ENCODE results near the gene LRRC25. TPM values are rescaled to one million over a fixed set of nuclear protein-coding genes. Genes with fewer than 3 reads are reported as not detected.

LRRC25 gene
- total and polyA plus RNA-seq, 2 donors (not counting 1 experiment from before 2014, with no cell fraction given): 0.10 to 1.2 TPM

DNA sequence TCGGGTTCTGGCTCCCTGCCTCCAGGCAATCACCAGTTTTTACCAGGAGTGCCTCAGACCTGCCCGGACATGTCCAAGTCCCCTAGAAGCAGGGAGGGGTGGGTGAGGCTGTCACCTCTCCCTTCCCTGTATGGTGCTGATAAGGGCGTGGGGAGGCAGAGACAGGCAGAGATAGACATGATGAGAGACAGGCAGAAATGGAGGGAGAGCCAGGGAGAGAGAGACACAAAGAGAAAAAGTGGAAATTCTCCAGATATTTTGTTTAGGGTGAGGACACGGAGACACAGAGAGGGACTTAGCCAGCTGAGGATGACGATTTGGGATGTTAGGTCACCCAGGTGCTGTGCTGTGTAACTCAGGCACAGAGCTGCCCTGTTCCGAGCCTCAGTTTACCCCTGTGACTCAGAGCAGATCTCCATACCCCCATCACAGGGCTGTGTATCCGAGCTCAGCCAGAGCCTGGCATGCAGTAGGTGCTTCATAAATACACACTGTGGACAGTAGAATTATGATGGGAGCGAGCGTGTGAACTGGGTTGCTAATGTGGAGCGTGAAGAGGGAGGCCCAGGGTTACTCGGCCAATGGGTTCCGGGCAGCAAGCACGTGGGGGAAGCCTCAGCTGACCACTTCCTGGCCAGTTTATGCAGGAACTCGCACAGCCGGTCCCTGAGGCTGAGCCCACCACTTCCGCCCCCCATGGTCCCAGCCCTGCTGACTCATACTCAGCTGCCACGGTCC, 23.4 kb downstream of the LRRC25 start:
- no peaks in the 10 kb centered on the region for H3K36me3 ChIP-seq (ENCODE audit: control insufficient read depth, insufficient read depth, low read length)
- H3K27ac ChIP-seq (ENCODE audit: insufficient read depth, low read length): peak overlapping the region; percentile 98
- H3K9me3 ChIP-seq (ENCODE audit: control insufficient read depth, insufficient read depth, low read depth, low read length): no peaks in the 10 kb centered on the region
- H3K27me3 ChIP-seq (ENCODE audit: control insufficient read depth, insufficient read depth, low read length): no peaks in the 10 kb centered on the region
- H3K79me2 ChIP-seq (ENCODE audit: control insufficient read depth, insufficient read depth, low read length): no peaks in the 10 kb centered on the region
- H4K20me1 ChIP-seq (ENCODE audit: control insufficient read depth, extremely low read depth, insufficient read depth, low read length): no peaks in the 10 kb centered on the region
- peak overlapping the region; percentile 35 for H2AFZ ChIP-seq (ENCODE audit: low read length)
- peak; percentile 99 for DNase-seq (ENCODE audit: low read depth in 2 of 2)
- H3K9ac ChIP-seq (ENCODE audit: insufficient read depth, low read length): no peak overlapping the region
- H3K4me1 ChIP-seq (ENCODE audit: control insufficient read depth, extremely low read depth, insufficient read depth, low read length): peaks cover 20% of the 10 kb centered on the region
- H3K4me3 ChIP-seq (replicated peaks in 1 of 4; ENCODE audit: control extremely low read depth in 1 of 4, insufficient read depth in 1 of 4, low read depth in 3 of 4, low read length in 4 of 4): no peak overlapping the region
- no peak for TF ChIP-seq EZH2 (IDR thresholded peaks at IDR 0.05; ENCODE audit: low read length, missing control alignments)
- TF ChIP-seq, protein P1, sequence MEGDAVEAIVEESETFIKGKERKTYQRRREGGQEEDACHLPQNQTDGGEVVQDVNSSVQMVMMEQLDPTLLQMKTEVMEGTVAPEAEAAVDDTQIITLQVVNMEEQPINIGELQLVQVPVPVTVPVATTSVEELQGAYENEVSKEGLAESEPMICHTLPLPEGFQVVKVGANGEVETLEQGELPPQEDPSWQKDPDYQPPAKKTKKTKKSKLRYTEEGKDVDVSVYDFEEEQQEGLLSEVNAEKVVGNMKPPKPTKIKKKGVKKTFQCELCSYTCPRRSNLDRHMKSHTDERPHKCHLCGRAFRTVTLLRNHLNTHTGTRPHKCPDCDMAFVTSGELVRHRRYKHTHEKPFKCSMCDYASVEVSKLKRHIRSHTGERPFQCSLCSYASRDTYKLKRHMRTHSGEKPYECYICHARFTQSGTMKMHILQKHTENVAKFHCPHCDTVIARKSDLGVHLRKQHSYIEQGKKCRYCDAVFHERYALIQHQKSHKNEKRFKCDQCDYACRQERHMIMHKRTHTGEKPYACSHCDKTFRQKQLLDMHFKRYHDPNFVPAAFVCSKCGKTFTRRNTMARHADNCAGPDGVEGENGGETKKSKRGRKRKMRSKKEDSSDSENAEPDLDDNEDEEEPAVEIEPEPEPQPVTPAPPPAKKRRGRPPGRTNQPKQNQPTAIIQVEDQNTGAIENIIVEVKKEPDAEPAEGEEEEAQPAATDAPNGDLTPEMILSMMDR (conservative IDR thresholded peaks at IDR 0.05 in 1 of 2, IDR thresholded peaks at IDR 0.05 in 1 of 2; ENCODE audit: low read depth in 1 of 2, low read length in 2 of 2): no peak
- H3K4me2 ChIP-seq (ENCODE audit: extremely low read depth, insufficient read depth, low read length): peak overlapping the region; percentile 45

DNA sequence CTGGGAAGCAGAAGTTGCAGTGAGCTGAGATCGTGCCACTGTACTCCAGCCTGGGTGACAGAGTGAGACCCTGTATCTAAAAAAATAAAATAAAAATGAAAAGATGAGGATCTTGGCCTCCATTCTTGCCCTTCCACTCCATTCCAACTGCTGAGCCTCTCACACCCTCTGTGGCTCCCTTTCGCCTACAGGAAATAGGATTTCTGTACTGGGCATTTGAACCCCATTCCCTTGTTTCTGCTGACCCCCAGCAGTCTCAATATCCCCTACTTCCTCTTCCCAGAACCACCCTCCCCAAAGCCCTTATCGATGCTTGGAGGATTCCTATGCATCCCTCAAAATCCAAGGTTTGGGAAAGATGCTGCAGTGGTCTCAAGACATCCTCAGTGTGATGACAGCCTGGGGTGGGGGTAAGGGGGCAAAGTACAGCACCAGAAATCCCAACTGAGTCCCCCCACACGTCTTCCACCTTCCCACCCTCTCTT, 24.0 kb downstream of the LRRC25 start:
- H2AFZ ChIP-seq (ENCODE audit: low read length): no peak overlapping the region
- TF ChIP-seq, protein P1 (conservative IDR thresholded peaks at IDR 0.05 in 1 of 2, IDR thresholded peaks at IDR 0.05 in 1 of 2; ENCODE audit: low read depth in 1 of 2, low read length in 2 of 2): no peak
- no peak for TF ChIP-seq EZH2 (IDR thresholded peaks at IDR 0.05; ENCODE audit: low read length, missing control alignments)
- no peak for DNase-seq (ENCODE audit: low read depth in 2 of 2)

DNA sequence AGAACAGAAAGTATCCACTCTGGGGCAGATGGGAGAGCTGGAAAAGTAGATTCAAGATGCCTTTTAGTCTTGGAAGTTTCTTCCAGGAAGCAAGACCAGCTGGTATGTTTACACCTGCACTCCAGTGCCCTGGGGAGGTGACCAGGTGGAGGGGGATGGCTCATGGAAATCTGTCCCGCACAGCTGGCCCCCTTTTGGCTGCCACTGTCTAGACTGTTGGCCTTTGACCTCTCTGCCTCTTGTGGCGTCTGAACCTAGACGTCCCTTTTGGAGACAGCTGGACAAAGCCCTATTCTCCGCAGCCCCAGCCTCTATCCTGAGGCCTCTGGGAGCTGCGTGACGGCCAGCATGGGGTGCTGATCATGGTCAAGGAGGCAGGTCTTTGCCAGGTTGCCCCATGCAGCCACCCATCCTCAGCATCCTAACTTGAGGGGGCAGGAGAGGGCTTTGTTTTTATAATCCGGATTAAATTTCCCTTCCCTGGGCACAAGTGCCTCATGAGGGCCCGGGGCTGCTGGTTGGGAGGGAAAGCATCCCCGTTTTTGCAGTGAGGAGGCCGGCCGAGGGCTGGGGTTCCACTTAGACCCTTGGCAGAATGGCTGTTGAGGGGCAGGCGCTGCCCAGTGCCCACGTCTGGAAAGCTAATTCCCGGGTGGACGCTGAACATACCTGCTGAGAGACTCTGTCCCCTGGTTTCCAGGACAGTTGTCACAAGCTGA, 28.8 kb downstream of the LRRC25 start:
- no peak overlapping the region for H3K27ac ChIP-seq (ENCODE audit: insufficient read depth, low read length)

More for the DNA sequence above, 24.0 kb downstream of the LRRC25 start:
- Histone ChIP-seq H3K27ac (ENCODE audit: insufficient read depth, low read length) (peak overlapping the region; percentile 98), H3K27me3 (ENCODE audit: control insufficient read depth, insufficient read depth, low read length) (no peaks in the 10 kb centered on the region), H3K4me1 (ENCODE audit: control insufficient read depth, extremely low read depth, insufficient read depth, low read length) (peaks cover 18% of the 10 kb centered on the region), H3K9me3 (ENCODE audit: control insufficient read depth, insufficient read depth, low read depth, low read length) (no peaks in the 10 kb centered on the region), H3K36me3 (ENCODE audit: control insufficient read depth, insufficient read depth, low read length) (no peaks in the 10 kb centered on the region), H4K20me1 (ENCODE audit: control insufficient read depth, extremely low read depth, insufficient read depth, low read length) (no peaks in the 10 kb centered on the region), H3K4me3 (replicated peaks in 1 of 4; ENCODE audit: control extremely low read depth in 1 of 4, insufficient read depth in 1 of 4, low read depth in 3 of 4, low read length in 4 of 4) (no peak overlapping the region), H3K79me2 (ENCODE audit: control insufficient read depth, insufficient read depth, low read length) (no peaks in the 10 kb centered on the region), H3K9ac (ENCODE audit: insufficient read depth, low read length) (no peak overlapping the region), H3K4me2 (ENCODE audit: extremely low read depth, insufficient read depth, low read length) (no peak overlapping the region)

More for the DNA sequence above, 28.8 kb downstream of the LRRC25 start:
- H3K36me3 ChIP-seq (ENCODE audit: control insufficient read depth, insufficient read depth, low read length): no peaks in the 10 kb centered on the region
- H2AFZ ChIP-seq (ENCODE audit: low read length): no peak overlapping the region
- H3K4me3 ChIP-seq (replicated peaks in 1 of 4; ENCODE audit: control extremely low read depth in 1 of 4, insufficient read depth in 1 of 4, low read depth in 3 of 4, low read length in 4 of 4): no peak overlapping the region
- H3K4me1 ChIP-seq (ENCODE audit: control insufficient read depth, extremely low read depth, insufficient read depth, low read length): peaks cover 15% of the 10 kb centered on the region
- H3K4me2 ChIP-seq (ENCODE audit: extremely low read depth, insufficient read depth, low read length): no peak overlapping the region
- no peaks in the 10 kb centered on the region for H3K79me2 ChIP-seq (ENCODE audit: control insufficient read depth, insufficient read depth, low read length)
- H3K9me3 ChIP-seq (ENCODE audit: control insufficient read depth, insufficient read depth, low read depth, low read length): no peaks in the 10 kb centered on the region
- DNase-seq (ENCODE audit: low read depth in 2 of 2): no peak
- H3K9ac ChIP-seq (ENCODE audit: insufficient read depth, low read length): no peak overlapping the region
- H4K20me1 ChIP-seq (ENCODE audit: control insufficient read depth, extremely low read depth, insufficient read depth, low read length): no peaks in the 10 kb centered on the region
- H3K27me3 ChIP-seq (ENCODE audit: control insufficient read depth, insufficient read depth, low read length): no peaks in the 10 kb centered on the region
- TF ChIP-seq, protein P1 (conservative IDR thresholded peaks at IDR 0.05 in 1 of 2, IDR thresholded peaks at IDR 0.05 in 1 of 2; ENCODE audit: low read depth in 1 of 2, low read length in 2 of 2): no peak
- no peak for TF ChIP-seq EZH2 (IDR thresholded peaks at IDR 0.05; ENCODE audit: low read length, missing control alignments)
